ENCODE data around the gene ADTRP.

GRCh38 chr6:11770546-11771466 lies 7.8 kb downstream of the ADTRP start:
- TF ChIP-seq CTCF (IDR thresholded peaks at IDR 0.05): no peak
- TF ChIP-seq SP1 (CRISPR knock-in tag; conservative IDR thresholded peaks at IDR 0.05): no peak
